Activated CD4-positive, alpha-beta T cell treated with anti-CD3 and anti-CD28 coated beads, Interleukin-2, Interleukin-4, amounts not matched to agents 100 ng/mL and 50 ng/mL, durations not matched to agents 16 hours and 8 hours (primary cell): Measurements from ENCODE around the gene GRID1.

Experiments
- DNase-seq: peaks from one replicate; pipeline ENCODE4 v3.0.0-alpha.2; 2020; ENCODE audit warnings: low spot score

The GRID1 gene

DNA sequence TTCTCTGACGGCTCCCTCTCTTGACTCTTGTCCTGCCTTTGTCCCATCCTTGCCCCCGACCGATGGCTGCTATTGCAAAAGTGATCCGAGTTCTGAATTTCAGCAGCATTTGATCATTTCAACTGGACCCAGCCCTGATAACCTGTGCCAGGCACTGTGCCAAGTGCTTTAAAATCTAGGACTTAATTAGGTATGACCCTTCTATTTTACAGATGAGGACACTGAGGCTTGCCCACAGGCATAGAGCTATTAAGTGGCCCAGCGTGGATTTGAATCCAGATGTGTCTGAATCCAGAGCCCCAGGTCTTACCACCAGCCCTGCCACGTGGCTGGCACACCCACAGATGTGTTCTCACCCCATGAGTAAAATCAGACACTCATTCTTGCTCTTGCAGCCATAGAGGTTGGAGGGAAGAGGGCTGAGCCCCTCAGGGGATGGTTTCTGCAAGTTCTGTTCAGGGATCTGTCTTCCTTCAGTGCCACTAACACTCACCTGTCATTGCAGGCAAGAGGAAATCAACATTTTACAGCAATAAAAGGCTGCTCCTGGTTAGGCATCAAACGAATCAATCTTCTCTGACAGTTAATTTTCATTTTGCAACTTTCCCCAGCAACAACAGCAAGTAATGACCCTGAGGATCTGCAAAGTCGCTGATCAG, 101.2 kb downstream of the GRID1 start:
- DNase-seq: no peak

DNA sequence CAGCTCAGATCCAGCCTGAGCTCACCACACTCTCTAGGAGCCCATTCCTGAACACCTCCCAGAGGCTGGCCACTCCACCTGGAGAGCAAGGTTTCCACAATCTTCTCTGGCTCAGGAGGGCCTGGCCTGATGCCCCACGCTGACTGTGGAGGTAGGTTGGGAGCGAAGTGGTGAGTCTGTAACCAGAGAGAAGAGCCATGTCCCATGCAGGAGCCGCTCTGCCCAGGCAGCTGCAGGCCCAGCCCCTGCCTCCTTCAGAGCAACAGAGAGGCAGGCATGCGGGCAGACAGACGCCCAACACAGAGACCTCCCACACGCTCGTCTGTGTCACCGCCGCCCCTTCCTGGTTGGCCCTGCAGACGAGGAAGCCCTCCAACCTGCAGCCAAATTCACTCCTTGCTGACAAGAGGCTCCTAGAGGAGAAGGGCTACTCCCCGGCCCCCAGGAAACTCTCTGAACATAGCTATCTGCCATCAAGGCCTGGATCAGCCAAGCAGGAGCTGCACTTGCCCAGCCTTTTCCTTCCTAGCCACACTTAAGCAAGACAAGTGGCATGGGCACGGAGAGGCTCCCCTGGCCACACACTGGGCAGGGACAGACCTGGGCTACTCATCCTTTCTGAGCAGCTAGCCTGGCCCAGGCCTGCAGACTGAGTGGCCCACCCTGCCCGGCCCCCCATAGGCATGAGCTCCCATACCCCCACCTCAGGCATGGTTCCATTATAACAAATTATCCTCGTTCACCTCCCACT, 101.9 kb downstream of the GRID1 start:
- no peak for DNase-seq

DNA sequence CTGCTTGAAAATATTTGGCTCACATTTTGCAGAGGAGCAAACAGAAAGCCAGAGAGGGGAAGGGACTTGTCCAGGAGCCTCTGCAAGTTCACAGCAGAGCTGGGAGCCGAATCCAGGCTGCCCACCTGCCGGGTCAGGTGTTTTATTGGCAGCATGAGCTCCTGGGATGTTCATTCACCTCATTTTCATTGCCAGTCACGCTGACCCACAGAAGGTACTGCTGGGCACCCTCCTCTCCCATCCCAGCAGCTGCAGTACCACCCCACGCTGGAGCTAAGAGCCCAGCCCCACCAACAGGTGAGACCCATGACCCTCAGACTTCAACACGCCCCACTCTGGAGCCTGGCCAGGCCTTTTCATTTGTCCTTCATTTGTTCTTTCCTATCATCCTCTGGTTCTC, 102.7 kb downstream of the GRID1 start:
- DNase-seq: no peak

DNA sequence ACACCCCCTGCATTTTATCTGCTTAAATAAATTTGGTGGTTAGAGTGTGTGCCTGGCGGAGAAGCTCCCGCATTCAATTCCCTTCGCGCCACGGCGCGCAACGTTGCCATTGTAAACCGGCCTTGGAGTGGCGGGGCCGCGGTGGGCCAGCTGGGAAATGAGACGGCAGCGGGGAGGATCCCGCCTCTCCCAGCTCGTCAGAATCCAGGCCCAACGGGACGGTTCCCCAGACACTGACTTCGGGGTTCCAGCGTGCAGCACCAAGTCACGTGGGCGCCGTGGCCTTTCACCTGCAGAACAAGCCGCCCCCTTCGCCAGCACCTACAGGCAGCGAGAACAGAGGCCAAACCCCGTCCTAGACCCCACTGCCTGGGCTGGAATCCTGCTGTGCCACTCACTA, 103.4 kb downstream of the GRID1 start:
- no peak for DNase-seq

- no peak for DNase-seq
Observed at GRCh38 chr10:86262688-86263181, 103.9 kb downstream of the GRID1 start.

- DNase-seq: peak; percentile 12
Observed at GRCh38 chr10:86261941-86262687, 104.5 kb downstream of the GRID1 start.

- DNase-seq: no peak
Observed at GRCh38 chr10:86261470-86261869, 105.1 kb downstream of the GRID1 start.

DNA sequence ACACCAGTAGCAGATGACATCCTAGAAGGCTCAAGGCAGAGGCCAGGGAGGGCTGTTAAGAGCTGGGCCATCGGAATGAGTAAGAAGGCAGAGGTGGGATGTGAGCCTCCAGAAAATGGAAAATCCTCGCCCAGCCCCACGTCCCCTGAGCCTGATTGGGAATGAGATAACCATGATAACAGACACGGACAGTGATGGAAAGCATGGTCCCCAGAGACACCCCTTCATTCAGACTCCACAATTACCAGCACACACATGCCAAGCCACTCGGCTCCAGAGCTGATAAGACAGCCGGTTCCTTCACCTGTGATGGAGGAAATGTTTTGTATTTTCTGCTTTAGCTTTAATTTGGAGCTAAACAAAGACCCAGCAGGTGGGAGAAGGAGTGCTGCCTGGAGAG, 106.0 kb downstream of the GRID1 start:
- no peak for DNase-seq

GRCh38 chr10:86259901-86260562, 106.6 kb downstream of the GRID1 start:
- DNase-seq: no peak

- DNase-seq: no peak
Observed at GRCh38 chr10:86258941-86259340, 107.7 kb downstream of the GRID1 start.

- DNase-seq: no peak
Observed at GRCh38 chr10:86258499-86258898, 108.1 kb downstream of the GRID1 start.

DNA sequence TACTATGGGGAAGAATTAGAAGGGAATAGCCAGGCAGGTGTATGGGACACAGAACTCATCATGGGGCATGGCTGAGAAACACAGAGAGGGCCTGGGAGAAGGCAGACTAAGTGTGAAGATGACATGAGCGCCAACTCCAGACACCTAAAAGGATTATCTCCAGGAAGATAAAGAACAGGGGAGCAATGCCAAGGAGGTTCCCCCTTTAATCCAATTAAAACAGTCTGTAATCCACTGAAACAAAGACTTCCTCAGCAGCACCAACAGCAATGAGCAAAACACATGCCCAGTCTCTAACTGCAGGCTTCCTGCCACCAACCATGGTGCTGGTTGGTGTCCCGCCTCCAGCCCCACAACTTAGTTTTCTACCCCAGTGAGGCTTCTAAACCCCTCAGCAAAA, 108.9 kb downstream of the GRID1 start:
- no peak for DNase-seq

GRCh38 chr10:86256690-86257315, 109.8 kb downstream of the GRID1 start:
- DNase-seq: no peak

GRCh38 chr10:86255405-86256251, 111.0 kb downstream of the GRID1 start:
- no peak for DNase-seq

DNA sequence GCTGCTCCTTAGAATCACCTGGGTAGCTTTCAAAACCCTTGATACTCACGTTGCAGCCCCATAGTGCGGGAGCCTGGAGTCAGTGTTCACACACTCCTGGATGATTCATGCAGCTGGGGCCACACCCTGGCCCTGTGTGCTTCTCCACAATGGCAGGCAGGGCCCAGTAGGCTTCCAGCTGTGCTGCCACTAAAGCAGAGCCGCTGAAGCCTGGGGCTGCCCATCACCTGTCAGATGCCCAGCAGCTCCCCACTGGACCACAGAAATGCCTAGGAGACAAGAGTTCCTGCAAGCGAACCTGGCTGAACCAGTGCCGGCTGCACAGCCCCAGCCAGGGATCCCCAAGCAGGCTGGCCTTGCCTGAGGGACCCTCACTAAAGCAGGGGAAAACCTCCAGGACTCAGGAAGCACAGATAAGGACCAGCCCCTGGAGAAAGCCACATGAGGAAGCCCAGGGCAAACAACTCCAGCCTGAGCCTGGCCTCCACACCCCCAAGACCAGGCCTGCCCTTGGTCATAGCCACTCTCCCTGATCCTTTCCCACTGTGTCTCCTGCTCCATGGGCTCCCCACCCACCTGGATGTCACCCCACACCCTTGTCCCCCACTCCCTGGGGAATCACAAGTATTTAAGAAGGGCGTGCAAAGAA, 111.9 kb downstream of the GRID1 start:
- DNase-seq: no peak

DNA sequence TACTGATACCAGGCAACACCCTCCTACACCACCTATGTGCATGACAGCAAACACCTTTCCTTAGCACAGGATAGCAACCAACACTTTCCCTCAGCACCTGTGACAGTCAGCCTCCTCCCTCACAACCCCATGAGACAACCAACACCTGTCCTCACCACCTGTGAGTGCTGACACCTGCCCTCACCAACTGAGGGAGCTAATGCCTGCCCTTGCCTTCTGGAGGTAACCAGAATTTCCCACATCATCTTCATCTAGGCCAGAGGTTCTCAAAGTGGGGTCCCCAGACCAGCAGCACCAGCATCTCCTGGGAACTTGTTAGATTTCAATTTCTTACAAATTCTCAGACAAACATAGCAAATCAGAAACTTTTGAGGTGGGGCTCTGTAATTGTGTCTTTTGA, 112.5 kb downstream of the GRID1 start:
- DNase-seq: no peak

- DNase-seq: no peak
Observed at GRCh38 chr10:86253091-86254072, 113.2 kb downstream of the GRID1 start.

DNA sequence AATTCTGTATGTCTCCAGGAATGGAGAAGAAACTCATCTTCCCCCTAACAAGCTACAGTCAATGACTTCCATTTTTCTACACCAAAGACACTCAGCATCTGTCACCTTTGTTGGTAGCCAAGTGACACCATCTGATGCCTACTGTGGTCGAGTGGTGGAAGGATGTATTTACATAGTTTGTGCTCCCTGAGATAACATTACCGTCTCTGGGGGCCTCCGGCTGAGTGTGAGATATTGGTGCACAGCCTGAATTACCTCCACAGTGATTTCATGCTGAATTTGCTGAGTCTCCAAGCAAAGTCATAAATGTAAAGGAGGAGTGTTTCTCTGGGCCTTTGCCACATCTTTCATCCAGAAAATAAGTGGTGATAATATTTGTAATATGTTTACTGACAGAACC, 114.0 kb downstream of the GRID1 start:
- no peak for DNase-seq

GRCh38 chr10:86252079-86252478, 114.5 kb downstream of the GRID1 start:
- no peak for DNase-seq
